Measurements from ENCODE around the gene BRPF3.

BRPF3 gene

DNA sequence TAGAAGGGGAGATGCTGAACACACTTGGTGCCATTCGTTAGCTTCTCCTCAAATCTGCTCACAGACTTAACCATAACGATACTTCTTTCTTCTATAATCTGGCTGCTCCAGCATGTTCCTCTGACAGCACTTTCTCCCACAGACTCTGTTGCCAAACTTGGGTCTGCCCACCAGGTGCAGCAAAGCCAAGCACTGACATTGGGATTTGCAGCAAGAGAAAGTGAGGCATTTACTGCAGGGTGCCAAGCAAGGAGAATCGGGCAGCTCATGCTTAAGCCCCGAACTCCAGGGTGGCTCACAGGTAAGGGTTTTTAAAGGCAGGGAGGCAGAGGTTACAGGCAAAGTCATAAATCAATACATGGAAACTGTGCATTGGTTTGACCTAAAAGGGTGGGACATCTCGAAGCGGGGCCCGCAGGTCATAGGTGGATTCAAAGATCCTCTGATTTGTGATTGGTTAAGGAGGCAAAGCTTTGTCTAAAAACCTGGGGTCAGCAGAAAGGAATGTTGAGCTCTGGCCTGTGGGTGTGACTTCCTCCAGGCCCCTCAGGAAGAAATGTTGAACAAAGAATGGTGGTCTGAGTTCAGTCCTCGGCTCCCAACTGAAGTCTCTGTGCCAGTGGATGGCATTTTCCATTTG lies 48.2 kb downstream of the BRPF3 start:
- no peak overlapping the region for H3K4me2 ChIP-seq (ENCODE audit: low read length)
- no peak overlapping the region for H3K23ac ChIP-seq (ENCODE audit: low read length)
- peak overlapping the region; percentile 43 for H2AK5ac ChIP-seq (ENCODE audit: low read length)
- peaks cover 13% of the 10 kb centered on the region for H3K4me1 ChIP-seq (ENCODE audit: control insufficient read depth, low read depth, low read length)
- H4K8ac ChIP-seq (ENCODE audit: low read depth, low read length): no peak overlapping the region
- no peak overlapping the region for H3K4me3 ChIP-seq (ENCODE audit: low read length)
- H3K79me1 ChIP-seq (ENCODE audit: low read length): no peaks in the 10 kb centered on the region
- WGBS (ENCODE audit: extremely low coverage, insufficient coverage, low lambda C conversion rate): no CpG with 5 or more reads among the region's 8 CpGs
- H3K18ac ChIP-seq (ENCODE audit: low read length): no peak overlapping the region
- no peaks in the 10 kb centered on the region for H3K27me3 ChIP-seq (ENCODE audit: insufficient read depth, low read length, poor library complexity)
- H2BK120ac ChIP-seq (ENCODE audit: low read depth, low read length): no peak overlapping the region
- no peak overlapping the region for H3K4ac ChIP-seq (ENCODE audit: low read depth, low read length)
- no peak overlapping the region for H4K5ac ChIP-seq (ENCODE audit: low read length)
- H3K36me3 ChIP-seq (ENCODE audit: control insufficient read depth, insufficient read depth, low read length): no peaks in the 10 kb centered on the region
- peak overlapping the region; percentile 48 for H2BK5ac ChIP-seq (ENCODE audit: low read length)
- no peak overlapping the region for H3K27ac ChIP-seq (ENCODE audit: low read depth, low read length)
- H3K56ac ChIP-seq (ENCODE audit: low read length): peak overlapping the region; percentile 69
- peak; percentile 98 for DNase-seq
- no peak overlapping the region for H2BK15ac ChIP-seq (replicated peaks; ENCODE audit: low read depth)
- H3K79me2 ChIP-seq (ENCODE audit: control insufficient read depth, insufficient read depth, low read length): no peaks in the 10 kb centered on the region
- H3K9ac ChIP-seq (ENCODE audit: low read length): peak overlapping the region; percentile 47

DNA sequence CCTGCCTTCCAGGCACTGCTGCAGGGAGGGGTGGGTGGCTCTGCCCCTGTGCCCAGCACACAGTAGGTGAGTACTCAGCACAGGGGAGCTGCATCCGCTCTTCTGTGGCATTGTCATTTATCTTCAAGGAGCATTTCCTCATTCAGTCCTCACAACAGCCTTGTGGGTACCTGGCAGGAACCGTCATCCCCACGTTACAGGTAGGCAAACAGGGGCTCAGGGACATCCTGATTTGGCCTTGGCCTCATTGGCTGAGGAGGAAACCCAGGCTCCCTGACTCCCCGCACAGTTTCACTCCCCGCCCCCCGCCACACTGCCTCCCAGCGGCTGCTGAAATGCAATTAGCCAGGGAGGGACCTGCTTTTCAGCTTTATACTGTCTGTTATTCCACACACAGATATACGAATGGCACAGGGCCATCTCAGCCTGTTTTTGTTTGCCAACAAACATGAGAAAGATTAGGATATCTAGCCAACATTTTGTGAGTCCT lies 49.1 kb downstream of the BRPF3 start:
- Histone ChIP-seq H3K4ac (ENCODE audit: low read depth, low read length) (no peak overlapping the region), H3K56ac (ENCODE audit: low read length) (peak overlapping the region; percentile 69), H3K4me3 (ENCODE audit: low read length) (no peak overlapping the region), H2AK5ac (ENCODE audit: low read length) (peak overlapping the region; percentile 8), H3K36me3 (ENCODE audit: control insufficient read depth, insufficient read depth, low read length) (no peaks in the 10 kb centered on the region), H3K27ac (ENCODE audit: low read depth, low read length) (no peak overlapping the region), H3K27me3 (ENCODE audit: insufficient read depth, low read length, poor library complexity) (no peaks in the 10 kb centered on the region), H4K8ac (ENCODE audit: low read depth, low read length) (no peak overlapping the region), H3K23ac (ENCODE audit: low read length) (no peak overlapping the region), H3K9ac (ENCODE audit: low read length) (peak overlapping the region; percentile 21), H2BK15ac (replicated peaks; ENCODE audit: low read depth) (peak overlapping the region; percentile 7), H3K18ac (ENCODE audit: low read length) (peak overlapping the region; percentile 12), H3K4me2 (ENCODE audit: low read length) (no peak overlapping the region), H2BK120ac (ENCODE audit: low read depth, low read length) (no peak overlapping the region), H3K79me1 (ENCODE audit: low read length) (no peaks in the 10 kb centered on the region), H3K4me1 (ENCODE audit: control insufficient read depth, low read depth, low read length) (peaks cover 13% of the 10 kb centered on the region), H2BK5ac (ENCODE audit: low read length) (peak overlapping the region; percentile 52), H4K5ac (ENCODE audit: low read length) (no peak overlapping the region), H3K79me2 (ENCODE audit: control insufficient read depth, insufficient read depth, low read length) (no peaks in the 10 kb centered on the region)
- WGBS (ENCODE audit: extremely low coverage, insufficient coverage, low lambda C conversion rate): no CpG with 5 or more reads among the region's 8 CpGs
- peak; percentile 51 for DNase-seq

DNA sequence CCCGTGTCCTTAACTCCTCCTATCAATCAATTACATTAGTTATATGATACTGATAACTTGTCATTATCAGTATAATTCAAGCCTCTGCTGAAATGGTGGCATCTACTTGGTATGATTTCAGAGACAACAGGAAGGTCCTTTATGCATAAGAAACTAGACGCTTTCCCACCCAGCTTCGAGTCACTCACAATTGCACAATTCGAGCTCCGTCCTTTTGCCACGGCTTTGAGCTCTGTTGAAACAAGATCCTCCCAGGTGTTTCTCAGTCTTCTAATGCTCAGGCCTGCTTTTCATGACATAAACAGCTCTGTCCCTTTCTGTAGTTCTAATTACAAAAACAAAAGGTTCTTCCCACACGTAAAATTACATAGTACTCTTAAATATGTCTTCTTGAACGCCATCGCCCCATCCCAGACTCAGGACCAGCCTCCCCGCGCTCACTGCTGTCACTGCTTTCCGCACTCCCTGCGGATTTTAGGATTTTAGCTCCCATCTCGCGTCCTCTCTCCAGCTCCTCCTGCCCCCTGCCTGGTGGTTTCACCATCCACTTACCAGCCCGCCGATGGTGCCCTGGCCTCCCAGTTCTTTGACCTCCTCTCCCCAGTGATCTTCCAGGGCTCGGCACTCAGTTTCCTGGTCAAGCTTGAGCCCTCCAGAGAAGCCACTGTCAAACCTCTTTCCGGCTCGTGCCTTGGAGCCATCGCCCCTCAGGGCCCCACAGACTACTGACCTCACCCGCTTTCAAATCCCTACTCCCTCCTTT lies 50.1 kb downstream of the BRPF3 start:
- Histone ChIP-seq H3K23ac (ENCODE audit: low read length) (peak overlapping the region; percentile 34), H3K4me2 (ENCODE audit: low read length) (no peak overlapping the region), H2BK5ac (ENCODE audit: low read length) (no peak overlapping the region), H4K8ac (ENCODE audit: low read depth, low read length) (no peak overlapping the region), H3K27ac (ENCODE audit: low read depth, low read length) (no peak overlapping the region), H3K4me3 (ENCODE audit: low read length) (no peak overlapping the region), H3K27me3 (ENCODE audit: insufficient read depth, low read length, poor library complexity) (no peaks in the 10 kb centered on the region), H3K4me1 (ENCODE audit: control insufficient read depth, low read depth, low read length) (peaks cover 13% of the 10 kb centered on the region), H2BK120ac (ENCODE audit: low read depth, low read length) (no peak overlapping the region), H3K4ac (ENCODE audit: low read depth, low read length) (no peak overlapping the region), H4K5ac (ENCODE audit: low read length) (no peak overlapping the region), H2BK15ac (replicated peaks; ENCODE audit: low read depth) (no peak overlapping the region), H3K9ac (ENCODE audit: low read length) (no peak overlapping the region), H3K79me2 (ENCODE audit: control insufficient read depth, insufficient read depth, low read length) (no peaks in the 10 kb centered on the region), H2AK5ac (ENCODE audit: low read length) (no peak overlapping the region), H3K79me1 (ENCODE audit: low read length) (no peaks in the 10 kb centered on the region), H3K56ac (ENCODE audit: low read length) (peak overlapping the region; percentile 45), H3K18ac (ENCODE audit: low read length) (no peak overlapping the region), H3K36me3 (ENCODE audit: control insufficient read depth, insufficient read depth, low read length) (no peaks in the 10 kb centered on the region)
- no CpG with 5 or more reads among the region's 22 CpGs for WGBS (ENCODE audit: extremely low coverage, insufficient coverage, low lambda C conversion rate)
- DNase-seq: no peak

DNA sequence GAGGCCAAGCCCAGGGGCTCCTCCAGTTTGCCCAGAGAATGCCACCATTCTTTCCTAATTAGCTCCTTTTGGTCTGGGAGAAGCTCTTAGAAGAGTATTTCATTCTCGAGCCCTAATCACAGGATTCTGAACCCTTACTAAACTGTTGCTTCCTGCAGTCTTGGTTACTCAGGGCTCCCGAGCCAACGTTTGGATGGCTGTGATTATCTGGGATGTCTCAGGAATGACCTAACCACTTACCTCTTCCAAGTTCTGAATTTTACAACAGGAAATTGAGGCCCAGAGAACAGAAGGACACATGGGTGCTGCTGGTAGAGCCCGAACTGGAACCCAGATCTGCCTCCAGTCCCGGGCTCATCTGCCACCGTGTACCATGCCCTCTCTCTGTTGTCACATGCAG lies 51.1 kb downstream of the BRPF3 start:
- Histone ChIP-seq H4K5ac (ENCODE audit: low read length) (no peak overlapping the region), H4K8ac (ENCODE audit: low read depth, low read length) (no peak overlapping the region), H3K18ac (ENCODE audit: low read length) (no peak overlapping the region), H3K36me3 (ENCODE audit: control insufficient read depth, insufficient read depth, low read length) (no peaks in the 10 kb centered on the region), H3K79me1 (ENCODE audit: low read length) (no peaks in the 10 kb centered on the region), H3K4ac (ENCODE audit: low read depth, low read length) (no peak overlapping the region), H3K27me3 (ENCODE audit: insufficient read depth, low read length, poor library complexity) (no peaks in the 10 kb centered on the region), H3K4me2 (ENCODE audit: low read length) (no peak overlapping the region), H3K4me3 (ENCODE audit: low read length) (no peak overlapping the region), H3K4me1 (ENCODE audit: control insufficient read depth, low read depth, low read length) (peaks cover 13% of the 10 kb centered on the region), H2BK120ac (ENCODE audit: low read depth, low read length) (no peak overlapping the region), H3K9ac (ENCODE audit: low read length) (no peak overlapping the region), H3K23ac (ENCODE audit: low read length) (no peak overlapping the region), H2BK5ac (ENCODE audit: low read length) (no peak overlapping the region), H3K79me2 (ENCODE audit: control insufficient read depth, insufficient read depth, low read length) (no peaks in the 10 kb centered on the region), H3K27ac (ENCODE audit: low read depth, low read length) (no peak overlapping the region), H3K56ac (ENCODE audit: low read length) (no peak overlapping the region), H2AK5ac (ENCODE audit: low read length) (no peak overlapping the region), H2BK15ac (replicated peaks; ENCODE audit: low read depth) (no peak overlapping the region)
- WGBS (ENCODE audit: extremely low coverage, insufficient coverage, low lambda C conversion rate): no CpG with 5 or more reads among the region's 6 CpGs
- DNase-seq: peak; percentile 75

DNA sequence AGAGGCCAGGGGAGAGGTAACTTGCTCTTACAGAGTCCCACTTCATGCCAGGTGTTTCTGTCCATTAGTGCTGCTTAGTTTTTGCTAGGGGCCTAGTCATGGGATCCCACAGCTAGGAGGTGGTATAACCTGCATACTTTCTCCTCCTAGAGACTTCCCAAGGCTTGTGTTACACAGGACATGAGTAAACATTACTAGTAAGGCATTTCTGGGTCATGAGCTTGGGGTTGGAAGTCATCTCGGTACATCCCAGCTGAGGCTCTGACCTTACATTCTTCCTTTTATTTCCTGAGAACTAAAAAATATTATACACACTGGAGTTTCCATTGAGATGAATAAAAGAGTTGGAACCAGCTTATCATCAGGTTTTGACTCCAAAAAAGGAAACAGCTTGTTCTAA lies 52.4 kb downstream of the BRPF3 start:
- H3K36me3 ChIP-seq (ENCODE audit: control insufficient read depth, insufficient read depth, low read length): no peaks in the 10 kb centered on the region
- no CpG with 5 or more reads among the region's 1 CpG for WGBS (ENCODE audit: extremely low coverage, insufficient coverage, low lambda C conversion rate)
- no peak overlapping the region for H2BK120ac ChIP-seq (ENCODE audit: low read depth, low read length)
- peaks cover 4% of the 10 kb centered on the region for H3K4me1 ChIP-seq (ENCODE audit: control insufficient read depth, low read depth, low read length)
- no peak overlapping the region for H2BK15ac ChIP-seq (replicated peaks; ENCODE audit: low read depth)
- no peak overlapping the region for H3K23ac ChIP-seq (ENCODE audit: low read length)
- H3K79me2 ChIP-seq (ENCODE audit: control insufficient read depth, insufficient read depth, low read length): no peaks in the 10 kb centered on the region
- H3K79me1 ChIP-seq (ENCODE audit: low read length): no peaks in the 10 kb centered on the region
- no peak overlapping the region for H3K9ac ChIP-seq (ENCODE audit: low read length)
- H4K5ac ChIP-seq (ENCODE audit: low read length): no peak overlapping the region
- H3K56ac ChIP-seq (ENCODE audit: low read length): no peak overlapping the region
- H3K27me3 ChIP-seq (ENCODE audit: insufficient read depth, low read length, poor library complexity): no peaks in the 10 kb centered on the region
- peak; percentile 26 for DNase-seq
- no peak overlapping the region for H2AK5ac ChIP-seq (ENCODE audit: low read length)
- no peak overlapping the region for H4K8ac ChIP-seq (ENCODE audit: low read depth, low read length)
- H3K4me3 ChIP-seq (ENCODE audit: low read length): no peak overlapping the region
- no peak overlapping the region for H3K4me2 ChIP-seq (ENCODE audit: low read length)
- no peak overlapping the region for H2BK5ac ChIP-seq (ENCODE audit: low read length)
- no peak overlapping the region for H3K27ac ChIP-seq (ENCODE audit: low read depth, low read length)
- no peak overlapping the region for H3K18ac ChIP-seq (ENCODE audit: low read length)
- H3K4ac ChIP-seq (ENCODE audit: low read depth, low read length): no peak overlapping the region
